A549 (cell line): ENCODE results near the gene UBE2K.

Source experiments
- CBX2 ChIP-seq: fragments of 200-600 bp; sonication (generic); IDR thresholded peaks from 2 replicates; pipeline ENCODE4 v1.6.1; 2016; ENCODE audit warnings: low read depth, mild to moderate bottlenecking, borderline replicate concordance
- CBX8 ChIP-seq: fragments of 200-600 bp; sonication (generic); IDR thresholded peaks from 2 replicates; pipeline ENCODE4 v1.6.1; 2016
- CEBPB ChIP-seq, 2 experiments: fragments of >200 bp in 1 of 2; sonication (Bioruptor Twin) in 1 of 2; formaldehyde crosslinking in 1 of 2; IDR thresholded peaks; 2 replicates each; pipeline ENCODE4 v1.6.1; 2012 to 2016
- ESRRA ChIP-seq: fragments of 150-350 bp; IDR thresholded peaks from 2 replicates; pipeline ENCODE4 v1.6.1; 2014; ENCODE audit warnings: mild to moderate bottlenecking, low read length, borderline replicate concordance
- FOSL2 ChIP-seq, 2 experiments: fragments of 450-650 bp in 1 of 2; fragments of >200 bp in 1 of 2; sonication (Bioruptor Twin) in 1 of 2; formaldehyde crosslinking; IDR thresholded peaks; 2 replicates each; pipeline versions ENCODE4 v1.5.0 to v1.6.1; 2016 to 2020; ENCODE audit warnings: mild to moderate bottlenecking in 1 of 2, moderate library complexity in 1 of 2
- NR3C1 ChIP-seq: fragments of >200 bp; sonication (Bioruptor Twin); formaldehyde crosslinking; IDR thresholded peaks from 3 replicates; pipeline ENCODE4 v1.6.1; 2017
- POLR2A ChIP-seq: IDR thresholded peaks from 2 replicates; pipeline ENCODE4 v1.6.1; 2012; ENCODE audit warnings: mild to moderate bottlenecking, low read length
- RAD21 ChIP-seq, 2 experiments: fragments of >200 bp in 1 of 2; sonication (Bioruptor Twin) in 1 of 2; formaldehyde crosslinking in 1 of 2; IDR thresholded peaks in 1 of 2; conservative IDR thresholded peaks in 1 of 2; 2 replicates in 1 of 2; 3 replicates in 1 of 2; pipeline ENCODE4 v1.6.1; 2012 to 2018; ENCODE audit warnings: inconsistent platforms in 1 of 2
- REST ChIP-seq: fragments of 200-600 bp; sonication (generic); IDR thresholded peaks from 2 replicates; pipeline ENCODE4 v1.6.1; 2016; ENCODE audit warnings: antibody characterized with exemption, mild to moderate bottlenecking, moderate library complexity
- TF ChIP-seq, protein P1 (sequence below): fragments of 450-650 bp; IDR thresholded peaks from 2 replicates; pipeline ENCODE4 v1.6.1; 2014; ENCODE audit warnings: antibody characterized with exemption
- TF ChIP-seq, protein P2 (sequence below): fragments of >200 bp; sonication (Bioruptor Twin); formaldehyde crosslinking; IDR thresholded peaks from 3 replicates; pipeline ENCODE4 v1.5.1; 2016
- TF ChIP-seq, protein P3 (sequence below): IDR thresholded peaks from 2 replicates; pipeline ENCODE4 v1.6.1; 2012

DNA sequence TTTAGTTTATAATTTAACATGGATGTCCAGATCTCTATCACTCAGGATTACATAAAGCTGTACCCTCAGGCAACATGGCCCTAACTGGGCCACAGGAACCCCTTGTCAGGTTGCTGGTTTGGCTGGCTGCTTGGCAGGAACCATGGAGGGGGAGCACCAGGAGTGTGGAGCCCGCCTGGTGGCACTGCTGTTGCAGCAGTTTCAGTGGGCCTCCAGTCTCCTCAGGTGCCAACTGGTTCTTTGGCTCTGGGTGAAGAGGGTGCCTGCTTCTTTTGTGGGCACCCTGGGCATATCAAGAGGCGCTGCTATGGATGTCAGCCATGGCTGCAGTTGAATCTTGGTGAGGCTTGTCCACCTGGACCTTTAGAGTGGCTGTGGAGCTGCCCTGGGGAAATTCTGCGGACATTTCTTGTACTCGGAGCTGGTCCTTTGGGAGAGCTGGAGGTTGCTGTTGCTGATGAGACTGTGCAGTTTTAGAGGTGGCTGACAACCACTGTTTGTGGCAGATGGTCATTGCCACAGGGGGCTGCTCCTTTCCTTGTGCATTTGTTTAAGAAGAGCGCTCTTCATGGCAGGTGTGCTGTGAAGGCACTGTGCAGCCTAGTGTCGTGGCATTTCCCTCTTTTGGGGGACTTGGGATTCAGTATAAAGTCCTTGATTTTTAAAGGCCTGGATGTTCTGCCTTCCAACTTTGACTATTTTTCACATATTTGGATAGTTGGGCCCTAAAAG is 48.9 kb upstream of the UBE2K start:
- TF ChIP-seq FOSL2 (IDR thresholded peaks at IDR 0.05) (no peak), FOSL2 (CRISPR knock-in tag; IDR thresholded peaks at IDR 0.05) (no peak), RAD21 (conservative IDR thresholded peaks at IDR 0.05 in 1 of 2, IDR thresholded peaks at IDR 0.05 in 1 of 2) (no peak), ESRRA (no peak), REST (no peak), CBX2 (no peak), POLR2A (no peak), CEBPB (IDR thresholded peaks at IDR 0.05) (no peak), CBX8 (no peak), NR3C1 (no peak)
- TF ChIP-seq, protein P1, sequence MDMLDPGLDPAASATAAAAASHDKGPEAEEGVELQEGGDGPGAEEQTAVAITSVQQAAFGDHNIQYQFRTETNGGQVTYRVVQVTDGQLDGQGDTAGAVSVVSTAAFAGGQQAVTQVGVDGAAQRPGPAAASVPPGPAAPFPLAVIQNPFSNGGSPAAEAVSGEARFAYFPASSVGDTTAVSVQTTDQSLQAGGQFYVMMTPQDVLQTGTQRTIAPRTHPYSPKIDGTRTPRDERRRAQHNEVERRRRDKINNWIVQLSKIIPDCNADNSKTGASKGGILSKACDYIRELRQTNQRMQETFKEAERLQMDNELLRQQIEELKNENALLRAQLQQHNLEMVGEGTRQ, result no peak
- TF ChIP-seq, protein P2, sequence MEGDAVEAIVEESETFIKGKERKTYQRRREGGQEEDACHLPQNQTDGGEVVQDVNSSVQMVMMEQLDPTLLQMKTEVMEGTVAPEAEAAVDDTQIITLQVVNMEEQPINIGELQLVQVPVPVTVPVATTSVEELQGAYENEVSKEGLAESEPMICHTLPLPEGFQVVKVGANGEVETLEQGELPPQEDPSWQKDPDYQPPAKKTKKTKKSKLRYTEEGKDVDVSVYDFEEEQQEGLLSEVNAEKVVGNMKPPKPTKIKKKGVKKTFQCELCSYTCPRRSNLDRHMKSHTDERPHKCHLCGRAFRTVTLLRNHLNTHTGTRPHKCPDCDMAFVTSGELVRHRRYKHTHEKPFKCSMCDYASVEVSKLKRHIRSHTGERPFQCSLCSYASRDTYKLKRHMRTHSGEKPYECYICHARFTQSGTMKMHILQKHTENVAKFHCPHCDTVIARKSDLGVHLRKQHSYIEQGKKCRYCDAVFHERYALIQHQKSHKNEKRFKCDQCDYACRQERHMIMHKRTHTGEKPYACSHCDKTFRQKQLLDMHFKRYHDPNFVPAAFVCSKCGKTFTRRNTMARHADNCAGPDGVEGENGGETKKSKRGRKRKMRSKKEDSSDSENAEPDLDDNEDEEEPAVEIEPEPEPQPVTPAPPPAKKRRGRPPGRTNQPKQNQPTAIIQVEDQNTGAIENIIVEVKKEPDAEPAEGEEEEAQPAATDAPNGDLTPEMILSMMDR, result no peak
- TF ChIP-seq, protein P3, sequence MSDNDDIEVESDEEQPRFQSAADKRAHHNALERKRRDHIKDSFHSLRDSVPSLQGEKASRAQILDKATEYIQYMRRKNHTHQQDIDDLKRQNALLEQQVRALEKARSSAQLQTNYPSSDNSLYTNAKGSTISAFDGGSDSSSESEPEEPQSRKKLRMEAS, result no peak
